Ishikawa (cell line): ENCODE measurements around the gene RAB40C.

Source experiments
- CEBPB ChIP-seq: IDR thresholded peaks from 2 replicates; pipeline ENCODE4 v1.6.1; 2012
- CREB1 ChIP-seq: IDR thresholded peaks from 2 replicates; pipeline ENCODE4 v1.6.1; 2012; ENCODE audit warnings: low read depth
- EGR1 ChIP-seq: IDR thresholded peaks from 2 replicates; pipeline ENCODE4 v1.6.1; 2012
- EP300 ChIP-seq: IDR thresholded peaks from 2 replicates; pipeline ENCODE4 v1.6.1; 2012; ENCODE audit warnings: borderline replicate concordance
- FOXM1 ChIP-seq: IDR thresholded peaks from 2 replicates; pipeline ENCODE4 v1.6.1; 2012; ENCODE audit warnings: low read depth, borderline replicate concordance
- NFIC ChIP-seq: IDR thresholded peaks from 2 replicates; pipeline ENCODE4 v1.6.1; 2012
- RAD21 ChIP-seq: IDR thresholded peaks from 2 replicates; pipeline ENCODE4 v1.6.1; 2012; ENCODE audit warnings: low read depth
- TAF1 ChIP-seq: IDR thresholded peaks from 2 replicates; pipeline ENCODE4 v1.6.1; 2012; ENCODE audit warnings: low read depth, mild to moderate bottlenecking
- TCF12 ChIP-seq: IDR thresholded peaks from 2 replicates; pipeline ENCODE4 v1.6.1; 2012; ENCODE audit warnings: low read depth
- TEAD4 ChIP-seq: IDR thresholded peaks from 2 replicates; pipeline ENCODE4 v1.6.1; 2012
- YY1 ChIP-seq: IDR thresholded peaks from 2 replicates; pipeline ENCODE4 v1.6.1; 2012; ENCODE audit warnings: low read depth
- ZBTB7A ChIP-seq: IDR thresholded peaks from 2 replicates; pipeline ENCODE4 v1.6.1; 2012; ENCODE audit warnings: low read depth
- TF ChIP-seq, protein P1 (sequence below): IDR thresholded peaks from 2 replicates; pipeline ENCODE4 v1.6.1; 2012; ENCODE audit warnings: low read depth, mild to moderate bottlenecking
- TF ChIP-seq, protein P2 (sequence below): IDR thresholded peaks from 2 replicates; pipeline ENCODE4 v1.6.1; 2012
- TF ChIP-seq, protein P3 (sequence below): IDR thresholded peaks from 2 replicates; pipeline ENCODE4 v1.6.1; 2012

The RAB40C gene

DNA sequence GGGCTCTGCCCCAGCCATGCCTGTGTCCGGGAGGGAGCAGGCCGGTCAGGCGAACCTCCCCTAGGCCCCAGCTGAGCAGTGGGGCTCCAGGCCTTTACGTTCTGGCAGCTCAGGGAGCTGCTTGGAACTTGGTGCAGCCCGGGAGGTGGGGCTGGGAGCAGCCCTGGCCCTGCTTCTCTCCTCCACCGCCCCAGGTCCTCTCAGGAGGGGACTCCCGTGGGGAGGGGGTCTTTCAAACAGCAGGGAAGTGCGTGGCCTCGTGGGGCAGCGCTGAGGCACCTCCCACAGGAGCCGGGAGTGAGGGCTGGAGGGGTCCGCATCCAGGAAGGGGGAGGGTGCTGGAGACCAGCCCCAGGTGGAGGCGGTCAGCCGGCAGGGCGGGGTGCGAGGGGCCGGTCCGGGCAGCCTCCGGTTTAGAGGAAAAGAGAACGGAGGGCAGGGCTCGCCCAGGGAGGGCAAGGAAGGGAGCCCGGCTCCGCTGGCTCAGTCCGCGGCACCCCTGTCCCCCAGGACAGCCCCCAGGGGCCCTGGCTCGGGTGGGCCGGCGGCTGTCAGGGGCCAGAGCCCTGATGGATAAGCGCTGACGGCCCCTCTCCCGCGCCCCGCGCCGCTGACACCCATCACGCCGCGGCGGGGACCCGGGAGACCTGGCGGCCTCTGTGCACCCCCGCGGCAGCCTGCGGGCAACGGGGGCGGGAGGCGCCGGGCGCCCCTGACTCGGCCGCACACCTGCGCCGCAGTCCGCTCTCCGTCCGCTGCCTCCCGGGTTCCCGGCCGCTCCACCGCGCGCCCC, 30.3 kb upstream of the RAB40C start:
- no peak for TF ChIP-seq TCF12
- TF ChIP-seq CEBPB: no peak
- no peak for TF ChIP-seq NFIC
- TF ChIP-seq, protein P1, sequence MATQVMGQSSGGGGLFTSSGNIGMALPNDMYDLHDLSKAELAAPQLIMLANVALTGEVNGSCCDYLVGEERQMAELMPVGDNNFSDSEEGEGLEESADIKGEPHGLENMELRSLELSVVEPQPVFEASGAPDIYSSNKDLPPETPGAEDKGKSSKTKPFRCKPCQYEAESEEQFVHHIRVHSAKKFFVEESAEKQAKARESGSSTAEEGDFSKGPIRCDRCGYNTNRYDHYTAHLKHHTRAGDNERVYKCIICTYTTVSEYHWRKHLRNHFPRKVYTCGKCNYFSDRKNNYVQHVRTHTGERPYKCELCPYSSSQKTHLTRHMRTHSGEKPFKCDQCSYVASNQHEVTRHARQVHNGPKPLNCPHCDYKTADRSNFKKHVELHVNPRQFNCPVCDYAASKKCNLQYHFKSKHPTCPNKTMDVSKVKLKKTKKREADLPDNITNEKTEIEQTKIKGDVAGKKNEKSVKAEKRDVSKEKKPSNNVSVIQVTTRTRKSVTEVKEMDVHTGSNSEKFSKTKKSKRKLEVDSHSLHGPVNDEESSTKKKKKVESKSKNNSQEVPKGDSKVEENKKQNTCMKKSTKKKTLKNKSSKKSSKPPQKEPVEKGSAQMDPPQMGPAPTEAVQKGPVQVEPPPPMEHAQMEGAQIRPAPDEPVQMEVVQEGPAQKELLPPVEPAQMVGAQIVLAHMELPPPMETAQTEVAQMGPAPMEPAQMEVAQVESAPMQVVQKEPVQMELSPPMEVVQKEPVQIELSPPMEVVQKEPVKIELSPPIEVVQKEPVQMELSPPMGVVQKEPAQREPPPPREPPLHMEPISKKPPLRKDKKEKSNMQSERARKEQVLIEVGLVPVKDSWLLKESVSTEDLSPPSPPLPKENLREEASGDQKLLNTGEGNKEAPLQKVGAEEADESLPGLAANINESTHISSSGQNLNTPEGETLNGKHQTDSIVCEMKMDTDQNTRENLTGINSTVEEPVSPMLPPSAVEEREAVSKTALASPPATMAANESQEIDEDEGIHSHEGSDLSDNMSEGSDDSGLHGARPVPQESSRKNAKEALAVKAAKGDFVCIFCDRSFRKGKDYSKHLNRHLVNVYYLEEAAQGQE: no peak
- TF ChIP-seq, protein P2, sequence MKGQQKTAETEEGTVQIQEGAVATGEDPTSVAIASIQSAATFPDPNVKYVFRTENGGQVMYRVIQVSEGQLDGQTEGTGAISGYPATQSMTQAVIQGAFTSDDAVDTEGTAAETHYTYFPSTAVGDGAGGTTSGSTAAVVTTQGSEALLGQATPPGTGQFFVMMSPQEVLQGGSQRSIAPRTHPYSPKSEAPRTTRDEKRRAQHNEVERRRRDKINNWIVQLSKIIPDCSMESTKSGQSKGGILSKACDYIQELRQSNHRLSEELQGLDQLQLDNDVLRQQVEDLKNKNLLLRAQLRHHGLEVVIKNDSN: no peak
- no peak for TF ChIP-seq TEAD4
- no peak for TF ChIP-seq RAD21
- no peak for TF ChIP-seq ZBTB7A
- TF ChIP-seq, protein P3, sequence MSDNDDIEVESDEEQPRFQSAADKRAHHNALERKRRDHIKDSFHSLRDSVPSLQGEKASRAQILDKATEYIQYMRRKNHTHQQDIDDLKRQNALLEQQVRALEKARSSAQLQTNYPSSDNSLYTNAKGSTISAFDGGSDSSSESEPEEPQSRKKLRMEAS: no peak
- no peak for TF ChIP-seq CREB1

DNA sequence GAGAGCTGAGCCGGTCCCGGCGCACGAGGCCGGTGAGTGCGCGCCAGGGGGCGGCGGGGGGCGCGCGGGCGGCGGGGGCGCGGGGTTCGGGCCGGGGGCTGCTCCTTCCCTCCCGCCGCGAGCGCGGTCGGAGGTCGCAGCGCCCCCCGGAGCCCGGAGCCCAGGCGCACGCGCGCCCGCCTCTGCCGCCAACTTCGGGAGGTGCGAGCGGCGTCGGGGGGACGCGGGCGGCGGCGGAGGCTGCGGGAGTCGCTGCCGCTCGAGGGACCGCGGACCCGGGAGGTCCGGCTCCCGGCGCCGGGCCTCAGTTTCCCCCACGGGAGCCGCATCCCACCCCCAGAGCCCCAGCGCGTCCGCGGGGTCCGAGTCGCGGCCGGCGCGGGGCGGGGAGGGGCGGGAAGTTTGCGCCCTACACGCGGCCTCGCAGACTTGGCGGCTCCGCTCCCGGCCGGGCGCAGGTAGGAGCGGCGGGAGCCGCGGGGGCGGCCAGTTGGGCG, 29.6 kb upstream of the RAB40C start, which contains the start of gene PRR35:
Gene PRR35 (plus strand): TSS at position 191 of the 497 bp plus-strand sequence. CDS start 2,901 bp downstream, outside the sequence.
- TF ChIP-seq TCF12: no peak
- TF ChIP-seq, protein P2: no peak
- TF ChIP-seq EGR1: no peak
- TF ChIP-seq, protein P3: no peak
- TF ChIP-seq CREB1: no peak
- TF ChIP-seq ZBTB7A: no peak
- TF ChIP-seq TAF1: no peak
- TF ChIP-seq, protein P1: no peak
- TF ChIP-seq YY1: no peak
- TF ChIP-seq CEBPB: no peak
- TF ChIP-seq TEAD4: no peak
- no peak for TF ChIP-seq EP300
- TF ChIP-seq NFIC: no peak
- no peak for TF ChIP-seq FOXM1

DNA sequence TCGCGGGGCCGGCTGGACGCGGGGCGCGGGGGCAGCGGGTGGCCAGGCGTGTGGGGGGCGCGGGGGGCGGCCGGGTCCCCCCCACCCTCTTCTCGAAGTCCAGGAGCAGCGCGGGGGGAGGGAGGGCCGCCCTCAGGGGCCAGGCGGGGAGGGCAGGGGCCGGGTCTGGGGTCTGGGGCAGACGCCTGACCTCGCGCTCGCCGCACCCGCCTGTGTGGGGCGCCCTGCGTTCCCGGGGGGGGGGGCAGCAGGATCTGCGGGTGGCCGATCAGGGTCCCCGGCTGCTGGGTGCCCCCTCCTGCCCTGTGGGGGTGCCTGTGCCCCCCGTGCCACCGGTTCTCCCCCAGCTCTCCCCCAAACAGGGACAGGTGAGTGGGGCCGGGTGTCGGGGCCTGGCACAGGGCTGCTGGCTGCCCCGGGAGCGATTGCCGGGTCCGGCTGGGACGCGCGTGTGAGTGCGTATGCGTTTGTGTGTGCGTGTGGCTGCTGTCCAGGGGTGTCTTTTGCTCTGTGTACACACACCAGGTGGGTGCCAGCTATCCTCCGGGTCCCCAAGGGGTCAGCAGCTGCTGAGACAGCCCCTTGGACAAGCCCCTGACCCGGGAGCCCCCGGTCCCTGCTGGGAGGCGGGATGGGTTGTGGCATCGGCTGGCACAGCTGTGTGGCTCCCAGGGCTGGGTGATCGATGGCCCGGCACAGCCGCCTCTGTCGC, 29.0 kb upstream of the RAB40C start:
- TF ChIP-seq CREB1 (no peak), CEBPB (no peak), TEAD4 (no peak), NFIC (no peak), TCF12 (no peak), FOXM1 (no peak)
- TF ChIP-seq, protein P2: no peak

DNA sequence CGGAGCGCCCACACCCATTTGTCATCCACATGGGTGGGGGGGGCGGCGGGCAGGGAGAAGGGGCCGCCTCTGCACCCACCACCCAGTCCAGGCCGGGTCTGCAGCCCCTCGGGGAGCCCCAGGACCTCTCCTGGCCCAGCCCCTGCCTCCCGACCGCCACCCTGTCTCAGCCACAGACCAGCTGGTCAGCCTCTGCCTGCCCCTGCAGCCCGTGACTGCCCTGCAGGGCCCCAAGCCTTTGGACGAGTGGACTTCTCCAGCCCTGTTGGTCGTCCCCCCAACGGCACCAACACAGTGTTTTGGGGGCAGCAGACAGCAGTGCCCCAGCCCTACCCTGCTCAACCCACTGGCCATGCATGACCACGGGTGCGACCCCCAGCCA, 28.5 kb upstream of the RAB40C start:
- TF ChIP-seq ZBTB7A (no peak), TAF1 (no peak), NFIC (no peak), YY1 (no peak)
